HL-60/S4 treated with retinoic acid at 250 ng/mL for 4 days and 3 days (cell line): ENCODE results near the gene LCA5L.
"Not testable (repeated sequence)": the region's sequence is repeated elsewhere in the genome, so short reads cannot be mapped to it uniquely, and the experiment has no call there.

Experiments
- in situ Hi-C: fragments of 300-500 bp; cut with MboI; formaldehyde crosslinking; loops from 2 replicates; pipeline ENCODE4 v1.7.0; 2022; ENCODE audit warnings: low sequenced_read_pairs

LCA5L gene

DNA sequence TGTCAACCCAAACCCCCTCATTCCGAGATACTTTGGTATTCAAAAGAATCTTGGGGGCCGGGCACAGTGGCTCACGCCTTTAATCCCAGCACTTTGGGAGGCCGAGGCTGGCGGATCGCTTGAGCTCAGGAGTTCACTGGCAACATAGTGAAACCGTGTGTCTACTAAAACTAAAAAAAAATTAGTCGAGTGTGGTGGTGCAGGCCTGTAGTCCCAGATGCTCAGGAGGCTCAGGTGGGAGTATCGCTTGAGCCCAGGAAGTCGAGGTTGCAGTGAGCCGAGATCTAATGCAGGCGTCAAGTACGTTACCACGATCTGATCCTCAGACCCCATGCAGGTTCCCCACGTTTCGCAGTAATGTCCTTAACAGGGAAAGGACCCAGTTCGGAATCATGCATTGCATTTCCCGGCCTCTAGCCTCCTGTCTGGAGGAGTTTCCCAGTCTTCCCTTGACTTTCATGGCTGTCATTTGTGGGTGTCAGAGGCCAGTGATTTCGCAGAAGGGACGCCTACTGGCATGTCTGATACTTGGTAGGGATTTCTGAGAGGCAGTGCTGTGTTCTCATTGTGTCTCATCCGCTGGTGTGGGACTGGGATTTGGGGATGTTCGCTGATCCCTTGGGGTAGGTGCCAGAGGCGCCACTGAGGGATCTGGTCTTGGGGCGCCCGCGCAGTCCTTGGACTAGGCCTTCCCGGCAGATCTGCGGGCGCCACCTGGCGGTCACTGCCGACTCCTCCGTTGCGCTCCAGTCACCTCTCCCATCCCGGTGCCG lies 57.4 kb downstream of the LCA5L start:
- in situ Hi-C loops: no loop called here

DNA sequence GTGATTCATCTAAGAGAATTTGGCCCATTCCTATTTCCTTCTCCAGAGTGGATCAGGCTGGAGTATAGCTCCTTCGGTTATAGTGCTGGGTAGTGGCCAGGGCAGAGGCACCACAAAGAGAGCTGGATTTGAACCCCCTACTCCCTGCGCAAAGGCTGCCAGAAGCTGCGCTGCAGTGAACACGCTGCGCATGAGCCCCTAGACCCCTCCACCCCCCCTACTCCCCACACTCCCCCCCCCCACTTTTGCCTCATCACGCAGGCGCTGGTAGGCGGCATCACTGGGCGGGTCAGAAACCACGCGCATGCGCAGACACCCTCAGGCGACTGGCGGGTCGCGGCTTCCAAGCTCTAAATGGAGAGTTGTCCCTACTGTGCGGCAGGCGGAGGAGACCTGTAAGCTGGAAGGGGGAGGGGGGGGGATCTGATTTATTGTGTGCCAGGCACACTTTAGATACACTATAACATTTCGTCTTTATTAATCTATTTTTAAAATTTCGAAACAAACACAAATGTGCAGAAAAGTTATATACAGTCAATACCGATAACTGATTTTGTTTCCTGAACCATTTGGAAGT lies 58.0 kb downstream of the LCA5L start:
- in situ Hi-C loops: no loop called here

DNA sequence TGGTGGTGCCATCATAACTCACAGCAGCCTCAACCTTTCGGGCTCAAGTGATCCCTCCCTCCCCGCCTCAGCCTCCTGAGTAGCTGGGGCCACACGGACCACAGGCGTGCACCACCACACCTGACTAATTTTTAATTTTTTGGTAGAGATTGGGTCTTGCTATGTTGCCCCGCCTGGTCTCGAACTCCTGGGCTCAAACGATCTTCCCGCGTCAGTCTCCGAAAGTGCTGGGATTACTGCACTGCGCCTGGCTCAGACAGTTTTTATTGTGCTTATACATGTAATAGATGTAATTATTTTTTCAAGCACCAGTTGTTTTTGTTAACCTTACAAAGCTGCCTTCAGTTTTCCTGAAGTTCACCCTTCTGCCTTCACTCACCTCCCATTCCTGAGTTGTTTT lies 58.7 kb downstream of the LCA5L start:
- in situ Hi-C loops: no loop called here

DNA sequence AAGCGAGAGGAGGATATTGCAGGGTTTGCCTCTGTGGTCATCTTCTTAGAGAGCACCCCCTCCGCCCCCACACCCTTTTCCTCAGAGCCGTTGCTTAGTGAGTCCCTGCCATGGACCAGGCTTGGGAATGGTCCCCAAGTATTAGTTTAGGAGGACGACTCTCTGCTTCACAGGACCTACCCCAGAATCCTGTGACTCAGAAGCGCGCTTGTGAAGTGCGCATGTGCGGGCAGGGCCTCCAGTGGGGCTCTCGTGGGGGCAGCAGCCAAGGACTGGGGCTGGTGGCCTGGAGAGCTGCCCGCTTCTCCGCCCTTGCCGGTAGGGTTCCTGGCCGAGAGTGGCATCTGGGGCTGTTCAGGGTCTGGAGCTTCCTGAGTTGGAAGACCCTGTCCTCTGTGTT lies 59.4 kb downstream of the LCA5L start:
- in situ Hi-C loops: no loop called here

GRCh38 chr21:39385299-39386145 lies 60.1 kb downstream of the LCA5L start:
- in situ Hi-C loops: no loop called here

GRCh38 chr21:39384674-39385298 lies 60.8 kb downstream of the LCA5L start:
- in situ Hi-C loops: no loop called here

DNA sequence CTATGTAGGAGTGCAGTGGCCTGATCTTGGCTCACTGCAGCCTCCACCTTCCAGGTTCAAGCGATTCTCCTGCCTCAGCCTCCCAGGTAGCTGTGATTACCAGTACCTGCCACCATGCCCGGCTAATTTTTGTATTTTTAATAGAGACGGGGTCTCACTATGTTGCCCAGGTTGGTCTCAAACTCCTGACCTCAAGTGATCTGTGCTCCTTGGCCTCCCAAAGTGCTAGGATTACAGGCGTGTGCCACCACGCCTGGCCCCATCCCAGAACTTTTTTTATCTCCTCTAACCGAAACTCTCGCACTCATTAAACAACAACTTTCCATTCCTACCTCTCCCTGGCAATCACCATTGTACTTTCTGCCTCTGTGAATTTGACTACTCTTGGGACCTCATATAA lies 63.5 kb downstream of the LCA5L start:
- in situ Hi-C loops: not testable (repeated sequence)

DNA sequence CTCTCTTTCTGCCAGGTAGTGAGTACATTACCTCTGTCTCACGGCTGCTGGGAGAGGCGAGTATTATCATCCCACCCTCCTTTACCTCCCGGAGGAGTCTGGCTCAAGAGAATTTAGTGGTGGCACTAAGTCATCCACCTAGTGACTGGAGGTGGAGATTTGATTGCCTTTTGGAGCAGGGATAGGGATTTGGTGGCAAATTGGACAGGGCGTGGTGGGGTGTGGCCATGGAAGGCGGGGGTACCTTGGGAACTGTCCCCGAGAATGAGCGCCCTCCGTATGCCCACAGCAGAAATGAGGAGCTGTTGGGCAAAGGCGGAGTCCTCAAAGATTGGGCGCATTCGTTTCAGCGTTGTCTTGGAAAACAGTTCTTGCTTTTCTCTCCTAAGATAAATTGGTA lies 64.6 kb downstream of the LCA5L start:
- in situ Hi-C loops: no loop called here

- in situ Hi-C loops: no loop called here
Measured at GRCh38 chr21:39379986-39380891, 65.3 kb downstream of the LCA5L start.

- in situ Hi-C loops: no loop called here
Measured at GRCh38 chr21:39377444-39378050, 68.0 kb downstream of the LCA5L start.

- in situ Hi-C loops: no loop called here
Measured at GRCh38 chr21:39375446-39375845, 70.1 kb downstream of the LCA5L start.

GRCh38 chr21:39374046-39374445 lies 71.5 kb downstream of the LCA5L start:
- in situ Hi-C loops: no loop called here

DNA sequence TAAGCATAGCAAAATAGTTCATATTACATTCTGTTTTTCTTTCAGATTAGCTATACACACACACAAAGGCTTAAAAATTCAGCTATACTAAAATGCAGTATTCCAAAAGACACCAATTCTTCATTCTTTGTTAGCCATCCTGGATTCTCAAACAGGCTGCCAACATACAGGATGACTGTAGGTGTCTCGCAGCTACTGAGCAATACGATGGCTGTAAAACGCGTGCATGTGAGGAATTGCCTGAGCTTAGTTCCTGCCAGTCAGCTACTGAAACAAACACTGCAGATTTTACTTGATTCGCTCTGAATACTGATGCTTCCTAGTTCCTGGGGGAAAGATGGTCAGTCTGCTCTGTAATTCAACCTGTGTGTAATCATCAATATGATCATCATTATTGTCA lies 71.9 kb downstream of the LCA5L start:
- in situ Hi-C loops: no loop called here

DNA sequence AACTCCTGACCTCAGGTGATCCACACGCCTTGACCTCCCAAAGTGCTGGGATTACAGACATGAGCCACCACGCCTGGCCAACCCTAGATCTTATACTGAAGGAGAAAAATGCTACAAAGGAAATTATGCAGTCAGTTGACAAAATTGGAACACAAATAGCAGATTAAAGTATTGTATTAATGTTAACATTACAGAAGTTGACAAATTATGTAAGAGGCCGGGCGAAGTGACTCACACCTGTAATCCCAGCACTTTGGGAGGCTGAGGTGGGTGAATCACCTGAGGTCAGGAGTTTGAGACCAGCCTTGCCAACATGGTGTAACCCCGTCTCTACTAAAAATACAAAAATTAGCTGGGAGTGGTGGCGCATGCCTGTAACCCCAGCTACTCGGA lies 75.7 kb downstream of the LCA5L start:
- in situ Hi-C loops: not testable (repeated sequence)

- in situ Hi-C loops: no loop called here
Measured at GRCh38 chr21:39367783-39368182, 77.8 kb downstream of the LCA5L start.

DNA sequence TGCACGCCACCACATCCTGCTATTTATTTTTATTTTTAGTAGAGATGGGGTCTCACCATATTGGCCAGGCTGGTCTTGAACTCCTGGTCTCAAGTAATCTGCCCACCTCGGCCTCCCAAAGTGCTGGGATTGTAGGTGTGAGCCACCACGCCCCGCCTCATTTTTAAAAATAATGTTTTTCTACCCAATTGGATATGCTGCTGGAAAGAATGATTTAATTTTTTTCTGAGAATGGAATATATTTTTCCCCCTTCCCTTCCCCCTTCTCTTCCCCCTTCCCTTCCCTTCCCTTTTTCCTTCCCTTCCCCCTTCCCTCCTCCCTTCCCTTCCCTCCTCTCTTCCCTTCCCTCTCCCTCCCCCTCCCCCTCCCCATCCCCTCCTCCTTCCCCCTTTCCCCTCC lies 79.0 kb downstream of the LCA5L start:
- in situ Hi-C loops: no loop called here

GRCh38 chr21:39364949-39365348 lies 80.6 kb downstream of the LCA5L start:
- in situ Hi-C loops: no loop called here

DNA sequence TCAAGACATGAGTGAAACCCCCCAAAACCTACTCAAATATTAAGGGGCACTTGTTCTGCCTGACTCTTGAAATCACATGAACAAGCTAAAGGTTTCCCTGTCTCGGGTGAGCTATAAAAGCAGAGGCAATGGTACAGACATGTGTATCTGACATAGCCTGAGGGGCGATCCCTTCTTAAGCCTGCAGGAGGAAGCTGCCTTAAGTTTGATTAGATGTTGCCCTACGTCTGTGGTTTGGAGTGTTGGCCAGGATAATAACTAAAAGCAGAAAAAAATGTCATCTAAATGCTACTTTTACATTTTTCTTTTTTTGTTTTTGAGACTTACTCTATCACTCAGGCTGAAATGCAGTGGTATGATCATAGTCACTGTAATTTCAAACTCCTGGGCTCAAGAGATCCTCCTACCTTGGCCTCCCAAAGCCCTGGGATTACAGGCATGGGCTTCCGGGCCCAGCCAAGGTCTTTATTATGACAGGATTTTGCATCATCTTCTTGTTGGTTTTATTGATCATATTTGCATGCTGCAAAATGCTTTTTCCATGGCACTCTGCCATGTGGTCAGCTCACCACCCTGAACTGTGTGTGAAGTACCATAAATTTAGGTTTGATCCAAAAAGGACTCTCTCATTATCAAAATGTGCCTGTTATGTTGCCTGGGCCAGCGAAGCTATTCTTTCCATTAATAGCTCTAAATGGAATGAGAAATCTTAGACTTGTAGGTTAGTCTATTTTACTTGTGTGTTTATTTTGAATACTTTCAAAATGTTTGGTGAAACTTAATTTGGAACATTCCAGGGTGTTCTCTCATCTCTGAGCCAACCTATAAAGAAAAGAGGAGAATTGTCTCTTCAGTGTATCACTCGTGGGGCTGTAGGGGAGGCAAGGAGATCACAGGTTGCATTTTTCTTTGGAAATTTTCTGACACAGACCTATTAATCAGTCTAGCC lies 81.7 kb downstream of the LCA5L start:
- in situ Hi-C loops: no loop called here

- in situ Hi-C loops: no loop called here
Measured at GRCh38 chr21:39362733-39363132, 82.8 kb downstream of the LCA5L start.
